OCI-LY1 (cell line): Measurements from ENCODE around the gene EBF3.

Experiments
- EZH2 ChIP-seq: fragments of 200-600 bp; sonication (generic), shearing (Covaris generic); IDR thresholded peaks from 2 replicates; pipeline ENCODE4 v1.8.0; 2017; ENCODE audit warnings: borderline replicate concordance, mixed run types, mild to moderate bottlenecking, antibody characterized with exemption, low read length, moderate library complexity, mixed read lengths
- TF ChIP-seq, protein P1 (sequence below): fragments of 200-600 bp; sonication (generic), shearing (Covaris generic); IDR thresholded peaks from 2 replicates; pipeline ENCODE4 v1.5.1; 2017; ENCODE audit warnings: mild to moderate bottlenecking, antibody characterized with exemption, low read length, moderate library complexity, mixed read lengths

DNA sequence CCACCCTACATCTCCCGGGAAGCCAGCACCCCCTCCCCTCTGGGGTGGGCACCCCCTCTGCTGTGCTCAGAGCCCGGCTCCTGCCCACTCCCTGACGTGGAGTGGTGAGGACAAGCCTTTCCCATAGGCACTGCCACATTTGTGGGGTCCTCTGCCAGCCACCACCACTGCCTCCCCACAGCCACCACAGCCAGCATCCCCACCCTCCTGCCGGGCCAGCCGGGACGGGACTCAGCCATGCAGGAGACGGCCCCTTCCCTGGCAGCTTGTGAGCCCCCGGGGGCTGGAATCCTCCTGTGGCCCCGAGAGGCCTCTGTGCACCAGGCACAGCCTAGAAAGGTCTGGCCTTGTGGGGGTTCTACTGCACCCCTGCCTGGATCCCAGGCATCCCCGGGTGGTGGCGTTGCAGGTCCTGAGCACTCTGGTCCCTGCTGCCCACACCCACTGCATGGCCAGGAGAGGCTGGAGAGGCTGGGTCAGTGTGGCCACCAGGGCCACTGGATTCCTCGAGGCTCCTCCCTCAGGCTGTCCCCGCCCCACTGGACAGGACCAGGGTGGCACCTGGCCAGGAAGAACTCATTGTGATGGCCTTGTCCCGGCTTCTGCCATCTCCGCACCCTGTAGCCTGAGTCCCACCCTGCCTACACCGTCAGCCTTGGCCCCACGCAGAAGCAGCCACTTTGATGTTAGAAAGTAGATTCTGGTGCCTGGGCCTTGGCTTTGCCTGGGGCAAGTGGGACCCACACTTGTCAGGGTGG lies 148.0 kb downstream of the EBF3 start:
- TF ChIP-seq, protein P1, sequence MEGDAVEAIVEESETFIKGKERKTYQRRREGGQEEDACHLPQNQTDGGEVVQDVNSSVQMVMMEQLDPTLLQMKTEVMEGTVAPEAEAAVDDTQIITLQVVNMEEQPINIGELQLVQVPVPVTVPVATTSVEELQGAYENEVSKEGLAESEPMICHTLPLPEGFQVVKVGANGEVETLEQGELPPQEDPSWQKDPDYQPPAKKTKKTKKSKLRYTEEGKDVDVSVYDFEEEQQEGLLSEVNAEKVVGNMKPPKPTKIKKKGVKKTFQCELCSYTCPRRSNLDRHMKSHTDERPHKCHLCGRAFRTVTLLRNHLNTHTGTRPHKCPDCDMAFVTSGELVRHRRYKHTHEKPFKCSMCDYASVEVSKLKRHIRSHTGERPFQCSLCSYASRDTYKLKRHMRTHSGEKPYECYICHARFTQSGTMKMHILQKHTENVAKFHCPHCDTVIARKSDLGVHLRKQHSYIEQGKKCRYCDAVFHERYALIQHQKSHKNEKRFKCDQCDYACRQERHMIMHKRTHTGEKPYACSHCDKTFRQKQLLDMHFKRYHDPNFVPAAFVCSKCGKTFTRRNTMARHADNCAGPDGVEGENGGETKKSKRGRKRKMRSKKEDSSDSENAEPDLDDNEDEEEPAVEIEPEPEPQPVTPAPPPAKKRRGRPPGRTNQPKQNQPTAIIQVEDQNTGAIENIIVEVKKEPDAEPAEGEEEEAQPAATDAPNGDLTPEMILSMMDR: no peak
- no peak for TF ChIP-seq EZH2
